ENCODE data around the gene ASS1.

Gene ASS1

GRCh38 chr9:130438382-130438981 lies 6.3 kb upstream of the ASS1 start:
- Histone ChIP-seq H3K27ac (ENCODE audit: low read depth, low read length) (no peak overlapping the region), H3K79me2 (ENCODE audit: insufficient read depth, low read length) (no peaks in the 10 kb centered on the region), H3K36me3 (ENCODE audit: low read length) (no peaks in the 10 kb centered on the region), H3K4me3 (ENCODE audit: insufficient read depth, low read length, poor library complexity, severe bottlenecking) (no peak overlapping the region), H3K9me3 (ENCODE audit: insufficient read depth, low read length) (peaks cover 8% of the 10 kb centered on the region; the same call in 1 of the 2 replicates), H2AFZ (ENCODE audit: low read depth, low read length, severe bottlenecking) (no peak overlapping the region), H3K27me3 (ENCODE audit: low read length) (no peaks in the 10 kb centered on the region), H3K4me2 (ENCODE audit: low read depth, low read length, poor library complexity, severe bottlenecking) (no peak overlapping the region), H4K20me1 (ENCODE audit: low read depth, low read length) (no peaks in the 10 kb centered on the region), H3K9ac (ENCODE audit: low read length) (no peak overlapping the region), H3F3A (ENCODE audit: insufficient read depth) (no peaks in the 10 kb centered on the region), H3K9me2 (replicated peaks; ENCODE audit: insufficient read depth, low read length) (no peaks in the 10 kb centered on the region)
- TF ChIP-seq EZH2phosphoT487 (conservative IDR thresholded peaks at IDR 0.05; ENCODE audit: low read length) (no peak), CTCF (IDR thresholded peaks at IDR 0.05; ENCODE audit: insufficient read depth, low read length, poor library complexity, severe bottlenecking) (no peak)

- Histone ChIP-seq H3F3A (ENCODE audit: insufficient read depth) (no peaks in the 10 kb centered on the region), H4K20me1 (ENCODE audit: low read depth, low read length) (no peaks in the 10 kb centered on the region), H2AFZ (ENCODE audit: low read depth, low read length, severe bottlenecking) (no peak overlapping the region), H3K27me3 (ENCODE audit: low read length) (no peaks in the 10 kb centered on the region), H3K9me2 (replicated peaks; ENCODE audit: insufficient read depth, low read length) (no peaks in the 10 kb centered on the region), H3K9ac (ENCODE audit: low read length) (no peak overlapping the region), H3K4me3 (ENCODE audit: insufficient read depth, low read length, poor library complexity, severe bottlenecking) (no peak overlapping the region), H3K27ac (ENCODE audit: low read depth, low read length) (no peak overlapping the region), H3K9me3 (ENCODE audit: insufficient read depth, low read length) (peaks cover 8% of the 10 kb centered on the region; the same call in 1 of the 2 replicates), H3K79me2 (ENCODE audit: insufficient read depth, low read length) (no peaks in the 10 kb centered on the region), H3K4me2 (ENCODE audit: low read depth, low read length, poor library complexity, severe bottlenecking) (no peak overlapping the region), H3K36me3 (ENCODE audit: low read length) (no peaks in the 10 kb centered on the region)
- no peak for TF ChIP-seq CTCF (IDR thresholded peaks at IDR 0.05; ENCODE audit: insufficient read depth, low read length, poor library complexity, severe bottlenecking)
- TF ChIP-seq EZH2phosphoT487 (conservative IDR thresholded peaks at IDR 0.05; ENCODE audit: low read length), result no peak
Observed at GRCh38 chr9:130441031-130441430, 3.7 kb upstream of the ASS1 start.

- Histone ChIP-seq H3K27ac (ENCODE audit: low read depth, low read length) (no peak overlapping the region), H3K4me2 (ENCODE audit: low read depth, low read length, poor library complexity, severe bottlenecking) (no peak overlapping the region), H3K9ac (ENCODE audit: low read length) (no peak overlapping the region), H2AFZ (ENCODE audit: low read depth, low read length, severe bottlenecking) (no peak overlapping the region), H3K36me3 (ENCODE audit: low read length) (no peaks in the 10 kb centered on the region), H3F3A (ENCODE audit: insufficient read depth) (no peaks in the 10 kb centered on the region), H3K27me3 (ENCODE audit: low read length) (no peaks in the 10 kb centered on the region), H3K4me3 (ENCODE audit: insufficient read depth, low read length, poor library complexity, severe bottlenecking) (no peak overlapping the region), H3K9me2 (replicated peaks; ENCODE audit: insufficient read depth, low read length) (no peaks in the 10 kb centered on the region), H4K20me1 (ENCODE audit: low read depth, low read length) (no peaks in the 10 kb centered on the region), H3K79me2 (ENCODE audit: insufficient read depth, low read length) (no peaks in the 10 kb centered on the region), H3K9me3 (ENCODE audit: insufficient read depth, low read length) (peaks cover 8% of the 10 kb centered on the region; the same call in 1 of the 2 replicates)
- no peak for TF ChIP-seq CTCF (IDR thresholded peaks at IDR 0.05; ENCODE audit: insufficient read depth, low read length, poor library complexity, severe bottlenecking)
- no peak for TF ChIP-seq EZH2phosphoT487 (conservative IDR thresholded peaks at IDR 0.05; ENCODE audit: low read length)
Observed at GRCh38 chr9:130442746-130443455, 1.9 kb upstream of the ASS1 start.

All from SU-DHL-6 (cell line).